ENCODE data around the gene TMTC4.

The TMTC4 gene

GRCh38 chr13:100674872-100675660, 471 bp upstream of the TMTC4 start (continued):
- TF ChIP-seq SP7 (tag by site-specific recombination; IDR thresholded peaks at IDR 0.05) = 0 out of 2 replicates have a peak, but pooled peaks have one; percentile 50
- TF ChIP-seq HOXA7 (CRISPR knock-in tag; IDR thresholded peaks at IDR 0.05; ENCODE audit: borderline replicate concordance) = no peak
- TF ChIP-seq, protein P1, sequence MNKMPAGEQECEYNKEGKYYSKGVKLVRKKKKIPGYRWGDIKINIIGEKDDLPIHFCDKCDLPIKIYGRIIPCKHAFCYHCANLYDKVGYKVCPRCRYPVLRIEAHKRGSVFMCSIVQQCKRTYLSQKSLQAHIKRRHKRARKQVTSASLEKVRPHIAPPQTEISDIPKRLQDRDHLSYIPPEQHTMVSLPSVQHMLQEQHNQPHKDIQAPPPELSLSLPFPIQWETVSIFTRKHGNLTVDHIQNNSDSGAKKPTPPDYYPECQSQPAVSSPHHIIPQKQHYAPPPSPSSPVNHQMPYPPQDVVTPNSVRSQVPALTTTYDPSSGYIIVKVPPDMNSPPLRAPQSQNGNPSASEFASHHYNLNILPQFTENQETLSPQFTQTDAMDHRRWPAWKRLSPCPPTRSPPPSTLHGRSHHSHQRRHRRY (tag by site-specific recombination; IDR thresholded peaks at IDR 0.05) = no peak
- peak; percentile 94 for TF ChIP-seq ATF2 (tag by site-specific recombination; IDR thresholded peaks at IDR 0.05; ENCODE audit: low read depth)
- TF ChIP-seq ZNF214 (tag by site-specific recombination; IDR thresholded peaks at IDR 0.05; ENCODE audit: borderline replicate concordance) = no peak
- no peak for TF ChIP-seq ZNF202 (tag by site-specific recombination; IDR thresholded peaks at IDR 0.05; ENCODE audit: borderline replicate concordance)
- no peak for TF ChIP-seq YY1 (tag by site-specific recombination; IDR thresholded peaks at IDR 0.05)
- TF ChIP-seq HIC1 (tag by site-specific recombination; IDR thresholded peaks at IDR 0.05) = peak; percentile 60; the same call in 1 of the 2 replicates
- peak; percentile 90 for TF ChIP-seq ZNF629 (tag by site-specific recombination; IDR thresholded peaks at IDR 0.05)
- TF ChIP-seq ZIC2 (tag by site-specific recombination; IDR thresholded peaks at IDR 0.05) = peak; percentile 81
- TF ChIP-seq WT1 (tag by site-specific recombination; IDR thresholded peaks at IDR 0.05) = no peak
- TF ChIP-seq SP3 (tag by site-specific recombination; IDR thresholded peaks at IDR 0.05) = peak; percentile 85
- TF ChIP-seq ZNF19 (tag by site-specific recombination; IDR thresholded peaks at IDR 0.05; ENCODE audit: low read depth) = no peak
- no peak for TF ChIP-seq ZNF155 (tag by site-specific recombination; IDR thresholded peaks at IDR 0.05)
- no peak for TF ChIP-seq ZNF366 (tag by site-specific recombination; conservative IDR thresholded peaks at IDR 0.05)
- TF ChIP-seq ZNF423 (tag by site-specific recombination; IDR thresholded peaks at IDR 0.05) = no peak
- TF ChIP-seq, protein P2, sequence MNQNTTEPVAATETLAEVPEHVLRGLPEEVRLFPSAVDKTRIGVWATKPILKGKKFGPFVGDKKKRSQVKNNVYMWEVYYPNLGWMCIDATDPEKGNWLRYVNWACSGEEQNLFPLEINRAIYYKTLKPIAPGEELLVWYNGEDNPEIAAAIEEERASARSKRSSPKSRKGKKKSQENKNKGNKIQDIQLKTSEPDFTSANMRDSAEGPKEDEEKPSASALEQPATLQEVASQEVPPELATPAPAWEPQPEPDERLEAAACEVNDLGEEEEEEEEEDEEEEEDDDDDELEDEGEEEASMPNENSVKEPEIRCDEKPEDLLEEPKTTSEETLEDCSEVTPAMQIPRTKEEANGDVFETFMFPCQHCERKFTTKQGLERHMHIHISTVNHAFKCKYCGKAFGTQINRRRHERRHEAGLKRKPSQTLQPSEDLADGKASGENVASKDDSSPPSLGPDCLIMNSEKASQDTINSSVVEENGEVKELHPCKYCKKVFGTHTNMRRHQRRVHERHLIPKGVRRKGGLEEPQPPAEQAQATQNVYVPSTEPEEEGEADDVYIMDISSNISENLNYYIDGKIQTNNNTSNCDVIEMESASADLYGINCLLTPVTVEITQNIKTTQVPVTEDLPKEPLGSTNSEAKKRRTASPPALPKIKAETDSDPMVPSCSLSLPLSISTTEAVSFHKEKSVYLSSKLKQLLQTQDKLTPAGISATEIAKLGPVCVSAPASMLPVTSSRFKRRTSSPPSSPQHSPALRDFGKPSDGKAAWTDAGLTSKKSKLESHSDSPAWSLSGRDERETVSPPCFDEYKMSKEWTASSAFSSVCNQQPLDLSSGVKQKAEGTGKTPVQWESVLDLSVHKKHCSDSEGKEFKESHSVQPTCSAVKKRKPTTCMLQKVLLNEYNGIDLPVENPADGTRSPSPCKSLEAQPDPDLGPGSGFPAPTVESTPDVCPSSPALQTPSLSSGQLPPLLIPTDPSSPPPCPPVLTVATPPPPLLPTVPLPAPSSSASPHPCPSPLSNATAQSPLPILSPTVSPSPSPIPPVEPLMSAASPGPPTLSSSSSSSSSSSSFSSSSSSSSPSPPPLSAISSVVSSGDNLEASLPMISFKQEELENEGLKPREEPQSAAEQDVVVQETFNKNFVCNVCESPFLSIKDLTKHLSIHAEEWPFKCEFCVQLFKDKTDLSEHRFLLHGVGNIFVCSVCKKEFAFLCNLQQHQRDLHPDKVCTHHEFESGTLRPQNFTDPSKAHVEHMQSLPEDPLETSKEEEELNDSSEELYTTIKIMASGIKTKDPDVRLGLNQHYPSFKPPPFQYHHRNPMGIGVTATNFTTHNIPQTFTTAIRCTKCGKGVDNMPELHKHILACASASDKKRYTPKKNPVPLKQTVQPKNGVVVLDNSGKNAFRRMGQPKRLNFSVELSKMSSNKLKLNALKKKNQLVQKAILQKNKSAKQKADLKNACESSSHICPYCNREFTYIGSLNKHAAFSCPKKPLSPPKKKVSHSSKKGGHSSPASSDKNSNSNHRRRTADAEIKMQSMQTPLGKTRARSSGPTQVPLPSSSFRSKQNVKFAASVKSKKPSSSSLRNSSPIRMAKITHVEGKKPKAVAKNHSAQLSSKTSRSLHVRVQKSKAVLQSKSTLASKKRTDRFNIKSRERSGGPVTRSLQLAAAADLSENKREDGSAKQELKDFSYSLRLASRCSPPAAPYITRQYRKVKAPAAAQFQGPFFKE (tag by site-specific recombination; IDR thresholded peaks at IDR 0.05; ENCODE audit: borderline replicate concordance) = no peak
- no peak for TF ChIP-seq SALL2 (tag by site-specific recombination; IDR thresholded peaks at IDR 0.05; ENCODE audit: borderline replicate concordance)
- no peak for TF ChIP-seq MYNN (tag by site-specific recombination; IDR thresholded peaks at IDR 0.05; ENCODE audit: borderline replicate concordance)
- TF ChIP-seq ZSCAN30 (tag by site-specific recombination; IDR thresholded peaks at IDR 0.05) = no peak
- TF ChIP-seq EGR2 (tag by site-specific recombination; IDR thresholded peaks at IDR 0.05; ENCODE audit: low read depth) = peak; percentile 74; the same call in 1 of the 2 replicates
- no peak for TF ChIP-seq ZNF571 (tag by site-specific recombination; IDR thresholded peaks at IDR 0.05)
- no peak for TF ChIP-seq ZNF221 (tag by site-specific recombination; IDR thresholded peaks at IDR 0.05; ENCODE audit: borderline replicate concordance)
- TF ChIP-seq, protein P3, sequence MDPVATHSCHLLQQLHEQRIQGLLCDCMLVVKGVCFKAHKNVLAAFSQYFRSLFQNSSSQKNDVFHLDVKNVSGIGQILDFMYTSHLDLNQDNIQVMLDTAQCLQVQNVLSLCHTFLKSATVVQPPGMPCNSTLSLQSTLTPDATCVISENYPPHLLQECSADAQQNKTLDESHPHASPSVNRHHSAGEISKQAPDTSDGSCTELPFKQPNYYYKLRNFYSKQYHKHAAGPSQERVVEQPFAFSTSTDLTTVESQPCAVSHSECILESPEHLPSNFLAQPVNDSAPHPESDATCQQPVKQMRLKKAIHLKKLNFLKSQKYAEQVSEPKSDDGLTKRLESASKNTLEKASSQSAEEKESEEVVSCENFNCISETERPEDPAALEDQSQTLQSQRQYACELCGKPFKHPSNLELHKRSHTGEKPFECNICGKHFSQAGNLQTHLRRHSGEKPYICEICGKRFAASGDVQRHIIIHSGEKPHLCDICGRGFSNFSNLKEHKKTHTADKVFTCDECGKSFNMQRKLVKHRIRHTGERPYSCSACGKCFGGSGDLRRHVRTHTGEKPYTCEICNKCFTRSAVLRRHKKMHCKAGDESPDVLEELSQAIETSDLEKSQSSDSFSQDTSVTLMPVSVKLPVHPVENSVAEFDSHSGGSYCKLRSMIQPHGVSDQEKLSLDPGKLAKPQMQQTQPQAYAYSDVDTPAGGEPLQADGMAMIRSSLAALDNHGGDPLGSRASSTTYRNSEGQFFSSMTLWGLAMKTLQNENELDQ (tag by site-specific recombination; IDR thresholded peaks at IDR 0.05; ENCODE audit: low read depth) = no peak
- TF ChIP-seq ZNF530 (tag by site-specific recombination; IDR thresholded peaks at IDR 0.05; ENCODE audit: low read depth) = no peak
- TF ChIP-seq GFI1B (tag by site-specific recombination; IDR thresholded peaks at IDR 0.05) = no peak
- no peak for TF ChIP-seq ZNF169 (tag by site-specific recombination; IDR thresholded peaks at IDR 0.05)
